GM12892 (cell line): ENCODE data around the gene CCR4.

Experiments used
- POLR2A ChIP-seq: IDR thresholded peaks from 2 replicates; pipeline ENCODE4 v1.6.1; 2011; ENCODE audit warnings: low read depth, low read length, control low read depth
- POLR2AphosphoS5 ChIP-seq: IDR thresholded peaks from 2 replicates; pipeline ENCODE4 v1.6.1; 2011; ENCODE audit warnings: low read depth, low read length, control low read depth
- TAF1 ChIP-seq: IDR thresholded peaks from 2 replicates; pipeline ENCODE4 v1.6.1; 2011; ENCODE audit warnings: low read depth, mild to moderate bottlenecking, control low read depth, low read length, borderline replicate concordance

- TF ChIP-seq TAF1 (no peak), POLR2AphosphoS5 (no peak), POLR2A (no peak)
These were observed 37.7 kb downstream of the CCR4 start for GRCh38 chr3:32989171-32989570.
